GM12878 (cell line): Measurements from ENCODE around the gene MOAP1. TPM values are rescaled to one million over a fixed set of nuclear protein-coding genes. Genes with fewer than 3 reads are reported as not detected.

Source experiments
- ATAC-seq: fragments of 200-7000 bp; cut with Tn5 transposase; 3 replicates; pipeline ENCODE4 v1.9.1; 2020; ENCODE audit warnings: mild to moderate bottlenecking, moderate library complexity
- BruUV-seq: library from RNA; stranded (reverse); fragments of 400-500 nt; replicated peaks from 2 replicates; lab custom pipeline; 2021; lab: Mats Ljungman, UMichigan
- CTCF ChIA-PET: fragments of 300-600 bp; sonication (Branson Sonifier 250); formaldehyde crosslinking; extraction: SDS; loops from one replicate; lab custom pipeline; 2021; ENCODE audit warnings: inconsistent platforms; lab: Yijun Ruan, JAX
- POLR2A ChIA-PET: fragments of 350-600 bp; formaldehyde crosslinking; extraction: SDS; loops from one replicate; lab custom pipeline; 2021; ENCODE audit warnings: inconsistent platforms; lab: Charles Lee
- RAD21 ChIA-PET: fragments of 300-600 bp; sonication (Branson Sonifier 250); formaldehyde crosslinking; loops from one replicate; lab custom pipeline; 2023; ENCODE audit warnings: antibody characterized with exemption; ENCODE audit not compliant: unreplicated experiment; lab: Charles Lee
- SMC1A ChIA-PET: fragments of 300-600 bp; sonication (Branson Sonifier 250); formaldehyde crosslinking; loops from one replicate; lab custom pipeline; 2023; ENCODE audit not compliant: unreplicated experiment, uncharacterized antibody; lab: Charles Lee
- DNase-seq: peaks from one replicate; pipeline ENCODE4 v3.0.0-alpha.2; 2011; ENCODE audit warnings: low read depth, low spot score
- FAIRE-seq: peaks from 3 replicates; lab custom pipeline; 2011; peaks lifted over from hg19 to GRCh38; lab: Jason Lieb, UNC
- H2AFZ ChIP-seq: 2 replicates; pipeline ENCODE4 v1.6.0; 2011; ENCODE audit warnings: low read depth, low read length, control low read depth; ENCODE audit not compliant: control insufficient read depth
- H3K27ac ChIP-seq: 2 replicates; pipeline ENCODE4 v1.5.1; 2011; ENCODE audit warnings: control low read depth; ENCODE audit not compliant: control insufficient read depth, insufficient read depth
- H3K27me3 ChIP-seq, 2 experiments: replicated peaks in 1 of 2; 2 replicates each; pipeline versions ENCODE4 v1.6.0 to v1.6.1; 2011; ENCODE audit warnings: low read length in 1 of 2; ENCODE audit not compliant: control insufficient read depth in 2 of 2, insufficient read depth in 2 of 2
- H3K36me3 ChIP-seq, 2 experiments: 2 replicates each; pipeline ENCODE4 v1.5.1; 2011; ENCODE audit warnings: low read length in 1 of 2; ENCODE audit not compliant: control insufficient read depth in 2 of 2, insufficient read depth in 2 of 2
- H3K4me1 ChIP-seq: 2 replicates; pipeline ENCODE4 v1.6.1; 2011; ENCODE audit warnings: mild to moderate bottlenecking, low read length, moderate library complexity, mixed read lengths; ENCODE audit not compliant: control insufficient read depth, insufficient read depth
- H3K4me2 ChIP-seq: 2 replicates; pipeline ENCODE4 v1.6.0; 2011; ENCODE audit warnings: control low read depth; ENCODE audit not compliant: control insufficient read depth, insufficient read depth
- H3K4me3 ChIP-seq: fragments of 200-600 bp; sonication (generic); 2 replicates; pipeline ENCODE4 v1.5.1; 2016
- H3K79me2 ChIP-seq: 2 replicates; pipeline ENCODE4 v1.6.0; 2011; ENCODE audit warnings: low read length; ENCODE audit not compliant: control insufficient read depth, insufficient read depth
- H3K9ac ChIP-seq: 2 replicates; pipeline ENCODE4 v1.8.0; 2011; ENCODE audit warnings: low read length, control low read depth, mixed read lengths; ENCODE audit not compliant: control insufficient read depth, insufficient read depth
- H3K9me3 ChIP-seq: replicated peaks from 3 replicates; pipeline ENCODE4 v1.5.1; 2011; ENCODE audit warnings: mild to moderate bottlenecking, low read length; ENCODE audit not compliant: control insufficient read depth, insufficient read depth
- H4K20me1 ChIP-seq: 2 replicates; pipeline ENCODE4 v1.6.0; 2011; ENCODE audit not compliant: control insufficient read depth, insufficient read depth
- ATF7 ChIP-seq: fragments of 450-650 bp; IDR thresholded peaks from 2 replicates; pipeline ENCODE4 v1.6.1; 2016; ENCODE audit warnings: low read depth, mild to moderate bottlenecking
- GATAD2B ChIP-seq: fragments of 450-650 bp; conservative IDR thresholded peaks from 2 replicates; pipeline ENCODE4 v1.6.1; 2017; ENCODE audit warnings: low read depth, mild to moderate bottlenecking, moderate library complexity
- IKZF1 ChIP-seq: fragments of 450-650 bp; conservative IDR thresholded peaks from 2 replicates; pipeline ENCODE4 v1.6.1; 2017; ENCODE audit warnings: antibody characterized with exemption, mild to moderate bottlenecking
- MEF2B ChIP-seq: fragments of 450-650 bp; IDR thresholded peaks from 2 replicates; pipeline ENCODE4 v1.6.1; 2018; ENCODE audit warnings: mild to moderate bottlenecking, moderate library complexity; ENCODE audit not compliant: partially characterized antibody, poor library complexity, severe bottlenecking
- MYB ChIP-seq: fragments of 150-350 bp; IDR thresholded peaks from 2 replicates; pipeline ENCODE4 v1.6.1; 2014; ENCODE audit warnings: mild to moderate bottlenecking, low read depth, low read length, borderline replicate concordance
- NBN ChIP-seq: fragments of 450-650 bp; IDR thresholded peaks from 2 replicates; pipeline ENCODE4 v1.6.1; 2016
- PAX8 ChIP-seq: fragments of 450-650 bp; IDR thresholded peaks from 2 replicates; pipeline ENCODE4 v1.6.1; 2017; ENCODE audit warnings: mild to moderate bottlenecking, moderate library complexity
- PML ChIP-seq: IDR thresholded peaks from 2 replicates; pipeline ENCODE4 v1.6.1; 2012; ENCODE audit warnings: low read length, inconsistent platforms
- RAD21 ChIP-seq: IDR thresholded peaks from 2 replicates; pipeline ENCODE4 v1.6.1; 2011; ENCODE audit warnings: mild to moderate bottlenecking, low read depth, low read length, moderate library complexity; ENCODE audit not compliant: insufficient read depth
- RBBP5 ChIP-seq: fragments of 200-600 bp; sonication (generic); conservative IDR thresholded peaks from 2 replicates; pipeline ENCODE4 v1.6.1; 2016
- RFX5 ChIP-seq: IDR thresholded peaks from 2 replicates; pipeline ENCODE4 v1.6.1; 2011; ENCODE audit warnings: low read depth, low read length, improper control_type of control experiment
- RUNX3 ChIP-seq: IDR thresholded peaks from 2 replicates; pipeline ENCODE4 v1.6.1; 2012; ENCODE audit warnings: low read length, inconsistent platforms
- SMARCA5 ChIP-seq: fragments of 450-650 bp; IDR thresholded peaks from 2 replicates; pipeline ENCODE4 v1.6.1; 2017; ENCODE audit warnings: mild to moderate bottlenecking
- TAF1 ChIP-seq: IDR thresholded peaks from 2 replicates; pipeline ENCODE4 v1.6.1; 2011; ENCODE audit warnings: mild to moderate bottlenecking, low read depth, low read length, borderline replicate concordance
- TBL1XR1 ChIP-seq: IDR thresholded peaks from 2 replicates; pipeline ENCODE4 v1.6.1; 2012; ENCODE audit warnings: low read depth, low read length, improper control_type of control experiment
- YBX1 ChIP-seq: fragments of 450-650 bp; IDR thresholded peaks from 2 replicates; pipeline ENCODE4 v1.6.1; 2016; ENCODE audit warnings: antibody characterized with exemption
- WGBS: methylation state at CpG from one replicate; pipeline ENCODE4 v1.1.6; 2016; ENCODE audit warnings: low lambda C conversion rate; ENCODE audit not compliant: insufficient replicate concordance, insufficient coverage; ENCODE audit errors: missing lambda C conversion rate; 5-methylcytosine and 5-hydroxymethylcytosine counted together
- in situ Hi-C: fragments of 300-500 bp; cut with MboI; formaldehyde crosslinking; loops from 9 replicates; pipeline ENCODE4 v1.14.3; 2018; ENCODE audit warnings: mixed read lengths
- intact Hi-C: fragments of 100-400 bp; cut with micrococcal nuclease; formaldehyde crosslinking; loops from one replicate; pipeline ENCODE4 v1.14.2; 2022; ENCODE audit not compliant: unreplicated experiment
- polyA plus RNA-seq, 11 experiments: library from polyadenylated mRNA; depleted of rRNA in 4 of 11; unstranded in 6 of 11; stranded (reverse) in 5 of 11; fragments of >200 nt; fragmentation: Nextera tagmentation in 4 of 11; fragmentation: Illumina TruSeq in 1 of 11; extraction: Ambion mirVana in 4 of 11; extraction: Trizol in 1 of 11; gene quantifications; 1 replicate in 1 of 11; 2 replicates in 10 of 11; pipeline versions ENCODE4 v1.2.1 to v1.2.3, GENCODE V29; 2011 to 2016; ENCODE audit warnings: inconsistent platforms in 2 of 11, missing spikeins in 2 of 11, low read depth in 1 of 11
- total RNA-seq, 4 experiments: library from RNA; depleted of rRNA in 3 of 4; stranded (reverse); fragments of >200 nt in 3 of 4; fragmentation: Illumina TruSeq in 1 of 4; extraction: Trizol in 1 of 4; gene quantifications; 2 replicates each; pipeline versions ENCODE4 v1.2.1 to v1.2.3, GENCODE V29; 2013 to 2021
- TF ChIP-seq, protein P1 (sequence below): fragments of 450-650 bp; IDR thresholded peaks from 2 replicates; pipeline ENCODE4 v1.6.1; 2016; ENCODE audit warnings: mild to moderate bottlenecking, moderate library complexity, borderline replicate concordance
- TF ChIP-seq, protein P2 (sequence below): fragments of 450-650 bp; IDR thresholded peaks from 2 replicates; pipeline ENCODE4 v1.6.1; 2017; ENCODE audit warnings: mild to moderate bottlenecking, low read depth, inconsistent platforms; ENCODE audit not compliant: poor library complexity, severe bottlenecking

Gene MOAP1
- total and polyA plus RNA-seq, 10 of the 15 experiments (the other 5 are each of a cell fraction or from before 2014, with no cell fraction given), result 3.1 to 51.9 (median 11.4) TPM

DNA sequence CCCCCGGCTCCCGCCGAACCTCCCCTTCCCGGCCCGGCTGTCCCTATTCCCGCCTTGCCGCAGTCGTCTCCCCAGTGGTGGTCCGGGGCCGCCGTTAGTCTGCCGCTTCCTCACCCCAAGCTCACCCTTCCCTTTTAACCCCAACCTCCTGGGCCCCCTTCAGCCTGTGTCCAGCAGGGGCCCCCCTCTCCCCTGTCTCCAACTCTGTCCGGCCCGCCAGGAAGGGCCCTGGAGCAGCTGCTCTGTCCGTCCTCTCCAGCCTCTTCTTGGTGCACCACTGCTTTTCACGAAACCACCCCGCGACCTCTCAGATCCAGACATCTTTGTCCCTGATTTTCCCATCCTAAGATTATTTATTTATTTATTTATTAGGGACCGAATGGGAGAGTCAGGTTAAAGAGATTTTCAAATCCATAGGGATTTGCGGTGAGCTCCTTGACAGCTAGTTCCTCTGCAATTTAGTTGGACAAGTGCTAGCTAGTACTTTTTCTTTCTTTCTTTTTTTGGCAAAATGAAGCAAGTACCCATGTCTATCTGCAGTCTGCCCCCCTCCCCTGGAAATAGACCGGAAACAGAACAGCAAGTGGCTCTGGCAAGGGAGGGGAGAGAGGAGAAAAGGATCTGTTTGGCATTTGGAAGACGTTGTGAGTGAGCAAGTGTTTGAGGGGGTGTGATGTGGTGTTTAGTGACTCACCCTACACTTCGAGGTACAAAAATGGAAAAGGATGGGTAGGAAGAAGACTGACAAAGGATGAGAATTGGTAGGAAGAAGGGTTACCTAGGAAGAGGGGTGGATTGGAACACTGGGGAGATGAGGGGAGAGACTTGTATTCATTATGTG lies 23.0 kb upstream of the MOAP1 start:
- CTCF ChIA-PET, result interaction anchor here (0.6 to 5.5 kb wide), 32 partner anchors 9 to 774 kb away, joined by 3 to 48 read pairs (median 4); partner anchors contain the start of genes ITPK1, LYSET and MOAP1
- ATAC-seq, result peak; percentile 67
- under 1% methylated on average over 19 of the region's 23 CpGs for WGBS
- Histone ChIP-seq H3K9ac (peak overlapping the region; percentile 83), H3K27ac (peak overlapping the region; percentile 86), H3K79me2 (peaks cover 62% of the 10 kb centered on the region), H3K4me1 (peaks cover 23% of the 10 kb centered on the region), H3K4me3 (peak overlapping the region; percentile 76), H3K4me2 (peak overlapping the region; percentile 94), H3K9me3 (no peaks in the 10 kb centered on the region), H3K36me3 (no peaks in the 10 kb centered on the region; a peak in 1 of 4 replicates), H3K27me3 (no peaks in the 10 kb centered on the region), H2AFZ (peak overlapping the region; percentile 65), H4K20me1 (no peaks in the 10 kb centered on the region)
- DNase-seq, result no peak
- RAD21 ChIA-PET, result interaction anchor here (0.5 to 8.3 kb wide), 19 partner anchors 13 to 411 kb away, joined by 3 to 55 read pairs (median 6); partner anchors contain the start of genes ITPK1, LYSET and MOAP1
- FAIRE-seq, result no peak
- SMC1A ChIA-PET, result interaction anchor here (0.5 to 5.1 kb wide), 27 partner anchors 8 to 411 kb away, joined by 3 to 29 read pairs (median 4); partner anchors contain the start of genes LYSET and MOAP1
- POLR2A ChIA-PET, result interaction anchor here (0.6 to 4.9 kb wide), 8 partner anchors 10 to 248 kb away, joined by 3 to 38 read pairs (median 5); partner anchors contain the start of genes LYSET and MOAP1
- no TSS peak for BruUV-seq
- in situ Hi-C loops (no loop called here), intact Hi-C loops (loop anchor here (1.0 to 5.0 kb wide), 3 partner anchors 22 to 90 kb away; partner anchors contain the start of genes ITPK1 and LYSET)
- TF ChIP-seq RAD21, result peak; percentile 61
- TF ChIP-seq PML, result 0 out of 2 replicates have a peak, but pooled peaks have one; percentile 30
- TF ChIP-seq YBX1, result 0 out of 2 replicates have a peak, but pooled peaks have one; percentile 41
- TF ChIP-seq, protein P1, sequence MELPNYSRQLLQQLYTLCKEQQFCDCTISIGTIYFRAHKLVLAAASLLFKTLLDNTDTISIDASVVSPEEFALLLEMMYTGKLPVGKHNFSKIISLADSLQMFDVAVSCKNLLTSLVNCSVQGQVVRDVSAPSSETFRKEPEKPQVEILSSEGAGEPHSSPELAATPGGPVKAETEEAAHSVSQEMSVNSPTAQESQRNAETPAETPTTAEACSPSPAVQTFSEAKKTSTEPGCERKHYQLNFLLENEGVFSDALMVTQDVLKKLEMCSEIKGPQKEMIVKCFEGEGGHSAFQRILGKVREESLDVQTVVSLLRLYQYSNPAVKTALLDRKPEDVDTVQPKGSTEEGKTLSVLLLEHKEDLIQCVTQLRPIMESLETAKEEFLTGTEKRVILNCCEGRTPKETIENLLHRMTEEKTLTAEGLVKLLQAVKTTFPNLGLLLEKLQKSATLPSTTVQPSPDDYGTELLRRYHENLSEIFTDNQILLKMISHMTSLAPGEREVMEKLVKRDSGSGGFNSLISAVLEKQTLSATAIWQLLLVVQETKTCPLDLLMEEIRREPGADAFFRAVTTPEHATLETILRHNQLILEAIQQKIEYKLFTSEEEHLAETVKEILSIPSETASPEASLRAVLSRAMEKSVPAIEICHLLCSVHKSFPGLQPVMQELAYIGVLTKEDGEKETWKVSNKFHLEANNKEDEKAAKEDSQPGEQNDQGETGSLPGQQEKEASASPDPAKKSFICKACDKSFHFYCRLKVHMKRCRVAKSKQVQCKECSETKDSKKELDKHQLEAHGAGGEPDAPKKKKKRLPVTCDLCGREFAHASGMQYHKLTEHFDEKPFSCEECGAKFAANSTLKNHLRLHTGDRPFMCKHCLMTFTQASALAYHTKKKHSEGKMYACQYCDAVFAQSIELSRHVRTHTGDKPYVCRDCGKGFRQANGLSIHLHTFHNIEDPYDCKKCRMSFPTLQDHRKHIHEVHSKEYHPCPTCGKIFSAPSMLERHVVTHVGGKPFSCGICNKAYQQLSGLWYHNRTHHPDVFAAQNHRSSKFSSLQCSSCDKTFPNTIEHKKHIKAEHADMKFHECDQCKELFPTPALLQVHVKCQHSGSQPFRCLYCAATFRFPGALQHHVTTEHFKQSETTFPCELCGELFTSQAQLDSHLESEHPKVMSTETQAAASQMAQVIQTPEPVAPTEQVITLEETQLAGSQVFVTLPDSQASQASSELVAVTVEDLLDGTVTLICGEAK, result no peak
- no peak for TF ChIP-seq RFX5
- no peak; the same call in 1 of the 2 replicates for TF ChIP-seq GATAD2B
- TF ChIP-seq MEF2B, result peak; percentile 58
- TF ChIP-seq ATF7, result peak; percentile 19; the same call in 1 of the 2 replicates
- TF ChIP-seq SMARCA5, result peak; percentile 58
- TF ChIP-seq NBN, result 0 out of 2 replicates have a peak, but pooled peaks have one; percentile 29
- no peak for TF ChIP-seq TAF1
- peak; percentile 12 for TF ChIP-seq IKZF1
- TF ChIP-seq, protein P2, sequence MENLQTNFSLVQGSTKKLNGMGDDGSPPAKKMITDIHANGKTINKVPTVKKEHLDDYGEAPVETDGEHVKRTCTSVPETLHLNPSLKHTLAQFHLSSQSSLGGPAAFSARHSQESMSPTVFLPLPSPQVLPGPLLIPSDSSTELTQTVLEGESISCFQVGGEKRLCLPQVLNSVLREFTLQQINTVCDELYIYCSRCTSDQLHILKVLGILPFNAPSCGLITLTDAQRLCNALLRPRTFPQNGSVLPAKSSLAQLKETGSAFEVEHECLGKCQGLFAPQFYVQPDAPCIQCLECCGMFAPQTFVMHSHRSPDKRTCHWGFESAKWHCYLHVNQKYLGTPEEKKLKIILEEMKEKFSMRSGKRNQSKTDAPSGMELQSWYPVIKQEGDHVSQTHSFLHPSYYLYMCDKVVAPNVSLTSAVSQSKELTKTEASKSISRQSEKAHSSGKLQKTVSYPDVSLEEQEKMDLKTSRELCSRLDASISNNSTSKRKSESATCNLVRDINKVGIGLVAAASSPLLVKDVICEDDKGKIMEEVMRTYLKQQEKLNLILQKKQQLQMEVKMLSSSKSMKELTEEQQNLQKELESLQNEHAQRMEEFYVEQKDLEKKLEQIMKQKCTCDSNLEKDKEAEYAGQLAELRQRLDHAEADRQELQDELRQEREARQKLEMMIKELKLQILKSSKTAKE, result no peak
- TF ChIP-seq PAX8, result no peak
- no peak for TF ChIP-seq MYB
- no peak for TF ChIP-seq RBBP5
- TF ChIP-seq RUNX3, result peak; percentile 13
- TF ChIP-seq TBL1XR1, result 0 out of 2 replicates have a peak, but pooled peaks have one; percentile 26
